Left ventricle myocardium inferior (tissue), 1 donor: ENCODE data around the gene DNAJB12. TPM values are rescaled to one million over a fixed set of nuclear protein-coding genes. Genes with fewer than 3 reads are reported as not detected.

ENCODE experiments used
- DNase-seq: peaks from one replicate; pipeline ENCODE4 v3.0.0-alpha.2; 2020
- H3K27ac ChIP-seq: fragments of 200-600 bp; replicated peaks from 2 replicates; pipeline ENCODE4 v1.8.0; 2021
- H3K27me3 ChIP-seq: fragments of 200-600 bp; 2 replicates; pipeline ENCODE4 v1.8.0; 2021; ENCODE audit warnings: low read depth
- H3K36me3 ChIP-seq: fragments of 200-600 bp; 2 replicates; pipeline ENCODE4 v1.8.0; 2021
- H3K4me1 ChIP-seq: fragments of 200-600 bp; 2 replicates; pipeline ENCODE4 v1.8.0; 2021
- H3K4me3 ChIP-seq: fragments of 200-600 bp; 2 replicates; pipeline ENCODE4 v1.8.0; 2021; ENCODE audit warnings: mild to moderate bottlenecking, moderate library complexity
- H3K9me3 ChIP-seq: fragments of 200-600 bp; replicated peaks from 2 replicates; pipeline ENCODE4 v1.8.0; 2021
- CTCF ChIP-seq: fragments of 200-600 bp; IDR thresholded peaks from 2 replicates; pipeline ENCODE4 v1.8.0; 2021; ENCODE audit warnings: antibody characterized with exemption, mild to moderate bottlenecking, borderline replicate concordance
- intact Hi-C: fragments of 100-400 bp; cut with micrococcal nuclease; formaldehyde crosslinking; loops from one replicate; pipeline ENCODE4 v1.11.0; 2022
- total RNA-seq: library from RNA; stranded (reverse); fragmentation: NEBNext Ultra II Directional; extraction: Animal tissue kit (Norgen Biotek cat#: 25700); gene quantifications from one replicate; pipeline ENCODE4 v1.2.1, GENCODE V29; 2021
- donor health status: DM: no; HTN: yes; CAD: no; lungs with severe emphysema.

The DNAJB12 gene
- total RNA-seq, 1 donor from 2014 or later: 25.6 TPM

- no peak overlapping the region for H3K27ac ChIP-seq
- no peaks in the 10 kb centered on the region for H3K9me3 ChIP-seq
- H3K4me1 ChIP-seq: peaks cover 22% of the 10 kb centered on the region
- no peak for DNase-seq
- H3K27me3 ChIP-seq: no peaks in the 10 kb centered on the region
- intact Hi-C loops: no loop called here
- H3K36me3 ChIP-seq: no peaks in the 10 kb centered on the region
- no peak for TF ChIP-seq CTCF
- no peak overlapping the region for H3K4me3 ChIP-seq
Measured at GRCh38 chr10:72295330-72295910, 59.3 kb downstream of the DNAJB12 start.

- Histone ChIP-seq H3K4me3 (no peak overlapping the region), H3K27ac (no peak overlapping the region), H3K27me3 (no peaks in the 10 kb centered on the region), H3K9me3 (no peaks in the 10 kb centered on the region), H3K36me3 (no peaks in the 10 kb centered on the region), H3K4me1 (peaks cover 7% of the 10 kb centered on the region)
- no peak for TF ChIP-seq CTCF
- intact Hi-C loops: no loop called here
- DNase-seq: no peak
Measured at GRCh38 chr10:72292223-72292691, 62.5 kb downstream of the DNAJB12 start.

GRCh38 chr10:72291019-72291532 is 63.6 kb downstream of the DNAJB12 start:
- Histone ChIP-seq H3K36me3 (no peaks in the 10 kb centered on the region), H3K4me1 (no peaks in the 10 kb centered on the region), H3K27ac (no peak overlapping the region), H3K9me3 (no peaks in the 10 kb centered on the region), H3K4me3 (no peak overlapping the region), H3K27me3 (no peaks in the 10 kb centered on the region)
- intact Hi-C loops: no loop called here
- no peak for TF ChIP-seq CTCF
- no peak for DNase-seq

- no peaks in the 10 kb centered on the region for H3K27me3 ChIP-seq
- H3K4me1 ChIP-seq: no peaks in the 10 kb centered on the region
- no peak overlapping the region for H3K27ac ChIP-seq
- H3K9me3 ChIP-seq: no peaks in the 10 kb centered on the region
- no peaks in the 10 kb centered on the region for H3K36me3 ChIP-seq
- no peak for DNase-seq
- no peak for TF ChIP-seq CTCF
- intact Hi-C loops: no loop called here
- H3K4me3 ChIP-seq: no peak overlapping the region
Measured at GRCh38 chr10:72285972-72286521, 68.7 kb downstream of the DNAJB12 start.

GRCh38 chr10:72283131-72283530 is 71.6 kb downstream of the DNAJB12 start:
- H3K4me1 ChIP-seq: no peaks in the 10 kb centered on the region
- TF ChIP-seq CTCF: no peak
- H3K9me3 ChIP-seq: no peaks in the 10 kb centered on the region
- no peak for DNase-seq
- intact Hi-C loops: no loop called here
- no peaks in the 10 kb centered on the region for H3K36me3 ChIP-seq
- no peak overlapping the region for H3K4me3 ChIP-seq
- H3K27me3 ChIP-seq: no peaks in the 10 kb centered on the region
- H3K27ac ChIP-seq: no peak overlapping the region

Other genes with a start within 250 kb of the DNAJB12 start
- 256 TPM for gene ANAPC16, start 138.9 kb downstream of the DNAJB12 start, total RNA-seq
- gene ASCC1, start 138.6 kb downstream of the DNAJB12 start, total RNA-seq: 37.0 TPM
- 66.3 TPM for gene DDIT4, start 81.0 kb downstream of the DNAJB12 start, total RNA-seq